Subcutaneous preadipocyte (primary cell): Measurements from ENCODE around the gene PLEKHA1. TPM values are rescaled to one million over a fixed set of nuclear protein-coding genes. Genes with fewer than 3 reads are reported as not detected.

Experiments used
- small RNA-seq: library from RNA; depleted of rRNA; stranded (forward); fragments of <200 nt; gene quantifications from one replicate; pipeline ENCODE3, GENCODE V24; 2012
- total RNA-seq: library from RNA; depleted of rRNA; stranded (reverse); fragments of >200 nt; gene quantifications from 2 replicates; pipeline ENCODE4 v1.2.3, GENCODE V29; 2012

The PLEKHA1 gene
- 12.1 and 19.0 TPM in 2 replicates for total RNA-seq

GRCh38 chr10:122374237-122374858 is at the start of gene PLEKHA1:
PLEKHA1 (plus strand) TSS chr10:122374708; CDS start chr10:122393201, 18,493 bp downstream.

GRCh38 chr10:122454603-122455080 is 80.1 kb downstream of the PLEKHA1 start, which contains the start of gene ARMS2:
ARMS2 (plus strand) TSS chr10:122454653; CDS start chr10:122454728, 75 bp downstream.

GRCh38 chr10:122461367-122461728 is 86.8 kb downstream of the PLEKHA1 start, which contains the start of gene HTRA1:
HTRA1 (plus strand) TSS chr10:122461553; CDS start chr10:122461653, 100 bp downstream.

Small RNAs within 50 kb of the gene (small RNA-seq; reads per million reads assigned to genes)
- gene MIR3941 (not detected), gene RNU6-728P (not detected)

Other genes starting within 250 kb of the PLEKHA1 start
- gene BTBD16, start 103.4 kb upstream of the PLEKHA1 start, total RNA-seq, result not detected in 2 replicates
- gene ARMS2, start 79.9 kb downstream of the PLEKHA1 start, total RNA-seq, result not detected in 2 replicates
- 168 and 310 TPM in 2 replicates for gene HTRA1, start 86.8 kb downstream of the PLEKHA1 start, total RNA-seq
- gene DMBT1, start 186.0 kb downstream of the PLEKHA1 start, total RNA-seq, result under 0.01 TPM in 2 replicates